Endodermal cell (in vitro differentiated cells): ENCODE data around the gene TBXAS1. TPM values are rescaled to one million over a fixed set of nuclear protein-coding genes. Genes with fewer than 3 reads are reported as not detected.

Source experiments
- DNase-seq: peaks from one replicate; pipeline ENCODE4 v3.0.0-alpha.2; 2017
- H3K27ac ChIP-seq: 2 replicates; pipeline ENCODE4 v1.5.1; 2013; ENCODE audit warnings: mild to moderate bottlenecking, low read depth, low read length, moderate library complexity
- H3K27me3 ChIP-seq: 2 replicates; pipeline ENCODE4 v1.6.1; 2013; ENCODE audit warnings: mild to moderate bottlenecking, low read length, moderate library complexity; ENCODE audit not compliant: insufficient read depth, control insufficient read depth, poor library complexity, severe bottlenecking
- H3K36me3 ChIP-seq: 2 replicates; pipeline ENCODE4 v1.7.0; 2013; ENCODE audit warnings: mild to moderate bottlenecking, low read length, moderate library complexity; ENCODE audit not compliant: control insufficient read depth, insufficient read depth
- H3K4me1 ChIP-seq: one replicate; pipeline ENCODE4 v1.7.0; 2013; ENCODE audit warnings: low read length; ENCODE audit not compliant: control insufficient read depth, insufficient read depth
- H3K4me3 ChIP-seq: 2 replicates; pipeline ENCODE4 v1.5.1; 2013; ENCODE audit warnings: mild to moderate bottlenecking, low read length, moderate library complexity
- H3K9ac ChIP-seq: 2 replicates; pipeline ENCODE4 v1.6.1; 2013; ENCODE audit warnings: mild to moderate bottlenecking, low read length, moderate library complexity; ENCODE audit not compliant: poor library complexity, severe bottlenecking; ENCODE audit errors: extremely low read depth
- H3K9me3 ChIP-seq: 2 replicates; pipeline ENCODE4 v1.6.1; 2013; ENCODE audit warnings: mild to moderate bottlenecking, low read length, moderate library complexity; ENCODE audit not compliant: control insufficient read depth
- H3K27ac Mint-ChIP-seq: 2 replicates; pipeline ENCODE4 v1.8.0; 2020; ENCODE audit warnings: mixed read lengths
- H3K27me3 Mint-ChIP-seq: 2 replicates; pipeline ENCODE4 v1.8.0; 2021; ENCODE audit warnings: mild to moderate bottlenecking, mixed read lengths; ENCODE audit not compliant: insufficient read depth
- H3K36me3 Mint-ChIP-seq: 2 replicates; pipeline ENCODE4 v1.8.0; 2020; ENCODE audit warnings: low read depth, mixed read lengths
- H3K4me1 Mint-ChIP-seq: 2 replicates; pipeline ENCODE4 v1.8.0; 2020; ENCODE audit warnings: mixed read lengths
- H3K4me3 Mint-ChIP-seq: 2 replicates; pipeline ENCODE4 v1.8.0; 2020; ENCODE audit warnings: mild to moderate bottlenecking, moderate library complexity, mixed read lengths
- H3K9me3 Mint-ChIP-seq: 2 replicates; pipeline ENCODE4 v1.8.0; 2020; ENCODE audit warnings: mild to moderate bottlenecking, mixed read lengths
- WGBS, 2 experiments: methylation state at CpG; one replicate each; pipeline versions ENCODE4 v1.1.5 to v1.1.7; 2013; ENCODE audit warnings: missing lambda C conversion rate in 2 of 2, mixed read lengths in 1 of 2; ENCODE audit not compliant: insufficient coverage in 1 of 2, insufficient read length in 1 of 2; 5-methylcytosine and 5-hydroxymethylcytosine counted together
- total RNA-seq, 2 donors: library from RNA; stranded (reverse); fragmentation: NEBNext Ultra II Directional in 1 of 2; extraction: Animal tissue kit (Norgen Biotek cat#: 25700) in 1 of 2; gene quantifications; 2 replicates in 1 of 2; 3 replicates in 1 of 2; pipeline ENCODE4 v1.2.1, GENCODE V29; 2021
- TF ChIP-seq, protein P1 (sequence below): fragments of 200-600 bp; sonication (generic); conservative IDR thresholded peaks from 2 replicates; pipeline ENCODE4 v1.5.0; 2021; ENCODE audit warnings: antibody characterized with exemption, mild to moderate bottlenecking

The TBXAS1 gene
- total RNA-seq, 2 donors from 2014 or later, result 7.6 to 13.5 TPM

DNA sequence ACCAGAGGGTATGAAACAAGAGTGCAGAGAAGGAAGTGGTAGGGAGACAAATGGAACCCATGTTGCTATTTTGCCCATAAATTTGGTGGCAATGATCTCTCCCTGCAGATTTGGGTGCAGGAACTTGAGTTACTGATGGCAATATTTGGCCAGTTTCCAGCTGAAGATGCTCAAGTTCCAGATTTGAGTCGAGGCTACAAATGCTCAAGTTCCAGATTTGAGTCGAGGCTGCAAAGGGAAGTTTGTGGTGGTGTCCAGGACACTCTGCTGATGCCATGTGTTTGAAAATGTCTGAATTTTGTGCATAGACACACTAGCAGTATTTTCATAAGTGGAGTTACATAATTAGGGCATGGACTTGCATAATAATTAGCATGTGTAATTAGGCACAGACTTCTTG lies 40.8 kb downstream of the TBXAS1 start:
- no peak for DNase-seq
- Mint-ChIP-seq H3K27ac (no peak overlapping the region), H3K9me3 (peaks cover 19% of the 10 kb centered on the region), H3K27me3 (peaks cover 3% of the 10 kb centered on the region), H3K4me3 (no peak overlapping the region), H3K4me1 (peaks cover 8% of the 10 kb centered on the region), H3K36me3 (peaks cover 3% of the 10 kb centered on the region)
- no peaks in the 10 kb centered on the region for H3K36me3 ChIP-seq
- peaks cover under 1% of the 10 kb centered on the region for H3K9me3 ChIP-seq
- H3K27me3 ChIP-seq, result no peaks in the 10 kb centered on the region
- no peak overlapping the region for H3K27ac ChIP-seq
- H3K4me1 ChIP-seq, result peaks cover 5% of the 10 kb centered on the region
- no peak overlapping the region for H3K4me3 ChIP-seq
- no peak overlapping the region for H3K9ac ChIP-seq
- WGBS, 2 experiments, result 98 to 100% methylated on average over 2 of the region's 2 CpGs
- TF ChIP-seq, protein P1, sequence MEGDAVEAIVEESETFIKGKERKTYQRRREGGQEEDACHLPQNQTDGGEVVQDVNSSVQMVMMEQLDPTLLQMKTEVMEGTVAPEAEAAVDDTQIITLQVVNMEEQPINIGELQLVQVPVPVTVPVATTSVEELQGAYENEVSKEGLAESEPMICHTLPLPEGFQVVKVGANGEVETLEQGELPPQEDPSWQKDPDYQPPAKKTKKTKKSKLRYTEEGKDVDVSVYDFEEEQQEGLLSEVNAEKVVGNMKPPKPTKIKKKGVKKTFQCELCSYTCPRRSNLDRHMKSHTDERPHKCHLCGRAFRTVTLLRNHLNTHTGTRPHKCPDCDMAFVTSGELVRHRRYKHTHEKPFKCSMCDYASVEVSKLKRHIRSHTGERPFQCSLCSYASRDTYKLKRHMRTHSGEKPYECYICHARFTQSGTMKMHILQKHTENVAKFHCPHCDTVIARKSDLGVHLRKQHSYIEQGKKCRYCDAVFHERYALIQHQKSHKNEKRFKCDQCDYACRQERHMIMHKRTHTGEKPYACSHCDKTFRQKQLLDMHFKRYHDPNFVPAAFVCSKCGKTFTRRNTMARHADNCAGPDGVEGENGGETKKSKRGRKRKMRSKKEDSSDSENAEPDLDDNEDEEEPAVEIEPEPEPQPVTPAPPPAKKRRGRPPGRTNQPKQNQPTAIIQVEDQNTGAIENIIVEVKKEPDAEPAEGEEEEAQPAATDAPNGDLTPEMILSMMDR, result no peak

DNA sequence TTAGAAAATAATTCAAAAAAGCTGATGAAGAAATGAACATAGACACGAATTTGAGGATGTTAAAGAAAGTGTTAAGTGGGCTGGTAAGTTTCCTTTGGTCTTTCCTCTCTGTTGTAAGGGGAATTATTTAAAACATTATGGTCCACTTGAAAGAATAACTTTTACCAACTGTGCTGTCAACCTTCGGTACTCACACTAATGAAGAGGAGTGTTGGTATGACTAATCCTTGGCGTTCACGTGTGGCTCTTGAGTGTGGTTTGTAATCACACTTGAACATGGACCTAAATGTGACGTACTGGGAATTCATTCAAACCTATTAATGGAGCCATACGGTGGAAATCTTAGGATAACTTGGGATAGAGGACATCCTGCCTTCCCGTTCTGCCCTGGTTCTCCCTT lies 41.3 kb downstream of the TBXAS1 start:
- Mint-ChIP-seq H3K27me3 (no peaks in the 10 kb centered on the region), H3K36me3 (no peaks in the 10 kb centered on the region), H3K4me3 (no peak overlapping the region), H3K27ac (no peak overlapping the region), H3K4me1 (peaks cover 8% of the 10 kb centered on the region), H3K9me3 (peaks cover 14% of the 10 kb centered on the region)
- TF ChIP-seq, protein P1, result no peak
- Histone ChIP-seq H3K9me3 (no peaks in the 10 kb centered on the region), H3K27me3 (no peaks in the 10 kb centered on the region), H3K4me3 (no peak overlapping the region), H3K27ac (no peak overlapping the region), H3K4me1 (peaks cover 5% of the 10 kb centered on the region), H3K36me3 (no peaks in the 10 kb centered on the region), H3K9ac (no peak overlapping the region)
- DNase-seq, result no peak
- 92 to 95% methylated on average over 6 to 7 of the region's 7 CpGs for WGBS, 2 experiments

DNA sequence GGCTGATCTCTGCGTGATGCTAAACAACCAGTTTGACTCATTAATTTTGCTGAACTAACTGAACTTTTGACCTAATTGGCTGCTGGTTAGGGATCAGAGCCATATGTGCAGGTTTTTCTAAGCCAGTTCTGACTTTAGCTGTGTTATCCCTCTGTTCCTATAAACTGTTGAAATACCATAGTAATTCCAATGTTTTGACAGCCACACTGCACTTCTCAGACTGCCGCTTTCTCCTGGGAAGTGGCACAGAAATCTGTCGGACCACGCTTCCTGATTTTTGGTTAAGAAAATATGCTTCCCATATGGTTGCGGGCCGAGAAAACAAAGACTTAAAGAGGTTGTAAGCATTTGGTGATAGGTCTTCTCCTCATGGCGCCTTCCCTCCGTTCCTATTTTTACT lies 42.3 kb downstream of the TBXAS1 start:
- no peaks in the 10 kb centered on the region for H3K36me3 Mint-ChIP-seq
- no peak overlapping the region for H3K4me3 Mint-ChIP-seq

More for the DNA sequence above, 42.3 kb downstream of the TBXAS1 start:
- Histone ChIP-seq H3K9ac (no peak overlapping the region), H3K4me1 (peaks cover 5% of the 10 kb centered on the region), H3K9me3 (no peaks in the 10 kb centered on the region), H3K36me3 (no peaks in the 10 kb centered on the region), H3K27me3 (no peaks in the 10 kb centered on the region), H3K27ac (no peak overlapping the region), H3K4me3 (no peak overlapping the region)
- 93% methylated on average over 6 to 8 of the region's 8 CpGs for WGBS, 2 experiments
- TF ChIP-seq, protein P1, result no peak
- Mint-ChIP-seq H3K27me3 (no peaks in the 10 kb centered on the region), H3K4me1 (peaks cover 8% of the 10 kb centered on the region), H3K9me3 (peaks cover 8% of the 10 kb centered on the region), H3K27ac (no peak overlapping the region)
- DNase-seq, result no peak
